Mesenchymal stem cell (in vitro differentiated cells and primary cell): Measurements from ENCODE around the gene TRIM6.
"Not testable (repeated sequence)": the region's sequence is repeated elsewhere in the genome, so short reads cannot be mapped to it uniquely, and the experiment has no call there.

Source experiments
- DNase-seq: peaks from one replicate; pipeline ENCODE4 v3.0.0-alpha.2; 2013
- H2AFZ ChIP-seq: one replicate; pipeline ENCODE4 v1.6.1; 2013; ENCODE audit warnings: low read depth, mild to moderate bottlenecking, control low read depth, inconsistent platforms, low read length, moderate library complexity
- H2AK5ac ChIP-seq: 2 replicates; pipeline ENCODE4 v1.6.1; 2013; ENCODE audit warnings: low read length, moderate library complexity, mild to moderate bottlenecking, inconsistent platforms; ENCODE audit not compliant: severe bottlenecking
- H2BK120ac ChIP-seq: one replicate; pipeline ENCODE4 v1.6.1; 2013; ENCODE audit warnings: low read depth, mild to moderate bottlenecking, inconsistent platforms, low read length, moderate library complexity
- H2BK12ac ChIP-seq, 2 experiments: one replicate each; pipeline ENCODE4 v1.6.1; 2013; ENCODE audit warnings: inconsistent platforms in 2 of 2, low read length in 2 of 2, mild to moderate bottlenecking in 2 of 2, moderate library complexity in 2 of 2, control low read depth in 1 of 2
- H2BK15ac ChIP-seq: one replicate; pipeline ENCODE4 v1.6.1; 2013; ENCODE audit warnings: mild to moderate bottlenecking, low read depth, inconsistent platforms; ENCODE audit not compliant: poor library complexity, severe bottlenecking
- H2BK5ac ChIP-seq: 2 replicates; pipeline ENCODE4 v1.6.1; 2013; ENCODE audit warnings: low read depth, mild to moderate bottlenecking, low read length, control low read depth, inconsistent platforms; ENCODE audit not compliant: poor library complexity, severe bottlenecking
- H3K14ac ChIP-seq, 2 experiments: one replicate each; pipeline ENCODE4 v1.6.1; 2013; ENCODE audit warnings: inconsistent platforms in 2 of 2, low read length in 2 of 2, control low read depth in 1 of 2, mild to moderate bottlenecking in 1 of 2, moderate library complexity in 1 of 2
- H3K18ac ChIP-seq, 2 experiments: one replicate each; pipeline ENCODE4 v1.6.1; 2013; ENCODE audit warnings: inconsistent platforms in 2 of 2, low read length in 2 of 2, control low read depth in 1 of 2, low read depth in 1 of 2, mild to moderate bottlenecking in 1 of 2
- H3K23ac ChIP-seq, 2 experiments: one replicate each; pipeline ENCODE4 v1.6.1; 2013; ENCODE audit warnings: inconsistent platforms in 2 of 2, low read length in 2 of 2, mild to moderate bottlenecking in 2 of 2, moderate library complexity in 2 of 2, control low read depth in 1 of 2
- H3K27ac ChIP-seq: 2 replicates; pipeline ENCODE4 v1.5.1; 2013; ENCODE audit warnings: mild to moderate bottlenecking, moderate library complexity, low read length, control low read depth, inconsistent platforms; ENCODE audit not compliant: poor library complexity, severe bottlenecking
- H3K27me3 ChIP-seq, 2 experiments: 2 replicates each; pipeline versions ENCODE4 v1.6.1 to v1.7.0; 2013; ENCODE audit warnings: low read length in 2 of 2, mild to moderate bottlenecking in 2 of 2, moderate library complexity in 2 of 2, control low read depth in 1 of 2, inconsistent platforms in 1 of 2; ENCODE audit not compliant: control insufficient read depth in 1 of 2, insufficient read depth in 1 of 2
- H3K36me3 ChIP-seq, 2 experiments: 2 replicates each; pipeline versions ENCODE4 v1.6.1 to v1.7.0; 2013; ENCODE audit warnings: low read length in 2 of 2, control low read depth in 1 of 2, inconsistent platforms in 1 of 2, low read depth in 1 of 2, mild to moderate bottlenecking in 1 of 2; ENCODE audit not compliant: insufficient read depth in 2 of 2, control insufficient read depth in 1 of 2
- H3K4ac ChIP-seq, 2 experiments: one replicate each; pipeline ENCODE4 v1.6.1; 2013; ENCODE audit warnings: inconsistent platforms in 2 of 2, low read length in 2 of 2, mild to moderate bottlenecking in 2 of 2, moderate library complexity in 2 of 2, control low read depth in 1 of 2, low read depth in 1 of 2
- H3K4me1 ChIP-seq: 2 replicates; pipeline ENCODE4 v1.6.1; 2013; ENCODE audit warnings: low read depth, low read length, control low read depth; ENCODE audit not compliant: control insufficient read depth, insufficient read depth
- H3K4me2 ChIP-seq: 2 replicates; pipeline ENCODE4 v1.6.1; 2013; ENCODE audit warnings: low read length, mild to moderate bottlenecking, inconsistent platforms; ENCODE audit not compliant: poor library complexity, severe bottlenecking
- H3K4me3 ChIP-seq, 2 experiments: 2 replicates each; pipeline versions ENCODE4 v1.5.1 to v1.7.0; 2013; ENCODE audit warnings: low read length in 2 of 2, mild to moderate bottlenecking in 2 of 2, control low read depth in 1 of 2, low read depth in 1 of 2; ENCODE audit not compliant: insufficient read depth in 1 of 2
- H3K79me1 ChIP-seq: replicated peaks from 2 replicates; pipeline ENCODE4 v1.6.1; 2013; ENCODE audit warnings: mild to moderate bottlenecking, control low read depth, low read length, inconsistent platforms; ENCODE audit not compliant: poor library complexity, severe bottlenecking
- H3K9ac ChIP-seq: 2 replicates; pipeline ENCODE4 v1.7.0; 2013; ENCODE audit warnings: mild to moderate bottlenecking, low read length, moderate library complexity
- H3K9me3 ChIP-seq: 2 replicates; pipeline ENCODE4 v1.7.0; 2013; ENCODE audit warnings: mild to moderate bottlenecking, low read length; ENCODE audit not compliant: control insufficient read depth
- H4K8ac ChIP-seq: one replicate; pipeline ENCODE4 v1.6.1; 2013; ENCODE audit warnings: inconsistent platforms, mild to moderate bottlenecking, low read length, moderate library complexity
- H4K91ac ChIP-seq: one replicate; pipeline ENCODE4 v1.6.1; 2013; ENCODE audit warnings: mild to moderate bottlenecking, low read length, inconsistent platforms
- WGBS: methylation state at CpG from one replicate; pipeline ENCODE4 v1.1.7; 2013; ENCODE audit warnings: mixed read lengths; 5-methylcytosine and 5-hydroxymethylcytosine counted together

Gene TRIM6

GRCh38 chr11:5655474-5655873 is 59.0 kb downstream of the TRIM6 start:
- no peaks in the 10 kb centered on the region for H3K27me3 ChIP-seq
- no peak overlapping the region for H2BK120ac ChIP-seq
- no peak overlapping the region for H2BK5ac ChIP-seq
- no peaks in the 10 kb centered on the region for H3K36me3 ChIP-seq
- no peak overlapping the region for H3K9ac ChIP-seq
- no peak overlapping the region for H3K4ac ChIP-seq
- no peak for DNase-seq
- H3K79me1 ChIP-seq, result no peaks in the 10 kb centered on the region
- no peak overlapping the region for H2AFZ ChIP-seq
- no peak overlapping the region for H3K4me3 ChIP-seq
- H3K18ac ChIP-seq, result no peak overlapping the region
- no peak overlapping the region for H3K27ac ChIP-seq
- no peak overlapping the region for H3K4me2 ChIP-seq
- no peak overlapping the region for H4K91ac ChIP-seq
- no peaks in the 10 kb centered on the region for H3K4me1 ChIP-seq
- no peak overlapping the region for H3K23ac ChIP-seq
- 100% methylated on average over 1 of the region's 4 CpGs for WGBS
- no peak overlapping the region for H3K14ac ChIP-seq
- no peak overlapping the region for H4K8ac ChIP-seq
- no peak overlapping the region for H2BK12ac ChIP-seq
- no peak overlapping the region for H2BK15ac ChIP-seq
- peaks cover 7% of the 10 kb centered on the region for H3K9me3 ChIP-seq
- H2AK5ac ChIP-seq, result no peak overlapping the region

GRCh38 chr11:5656956-5657355 is 60.5 kb downstream of the TRIM6 start:
- H2AK5ac ChIP-seq, H2BK12ac ChIP-seq, H3K27me3 ChIP-seq, H3K9ac ChIP-seq, H2BK120ac ChIP-seq, H3K79me1 ChIP-seq, H2BK15ac ChIP-seq, H4K8ac ChIP-seq, H2AFZ ChIP-seq, H3K18ac ChIP-seq, H4K91ac ChIP-seq, H3K23ac ChIP-seq, H3K36me3 ChIP-seq, H3K27ac ChIP-seq, H3K9me3 ChIP-seq, DNase-seq, H3K14ac ChIP-seq, H2BK5ac ChIP-seq, H3K4me2 ChIP-seq, H3K4ac ChIP-seq, H3K4me3 ChIP-seq, H3K4me1 ChIP-seq: not testable (repeated sequence)
- WGBS, result 96% methylated on average over 2 of the region's 2 CpGs

- 94% methylated on average over 5 of the region's 5 CpGs for WGBS
- Histone ChIP-seq H2BK12ac (no peak overlapping the region), H4K8ac (no peak overlapping the region), H3K9ac (no peak overlapping the region), H3K36me3 (peaks cover 2 to 4% of the 10 kb centered on the region in 2 experiments), H3K4me2 (no peak overlapping the region), H3K4me3 (no peak overlapping the region), H2BK5ac (no peak overlapping the region), H2BK15ac (no peak overlapping the region), H2BK120ac (no peak overlapping the region), H3K23ac (no peak overlapping the region), H3K79me1 (no peaks in the 10 kb centered on the region), H3K27me3 (no peaks in the 10 kb centered on the region), H4K91ac (no peak overlapping the region), H2AFZ (no peak overlapping the region), H3K4me1 (no peaks in the 10 kb centered on the region), H3K18ac (no peak overlapping the region), H3K14ac (no peak overlapping the region), H3K27ac (no peak overlapping the region), H2AK5ac (no peak overlapping the region), H3K4ac (no peak overlapping the region), H3K9me3 (no peaks in the 10 kb centered on the region)
- no peak for DNase-seq
Measured at GRCh38 chr11:5658318-5658717, 61.9 kb downstream of the TRIM6 start.
